ENCODE measurements around the gene NRP1. TPM values are rescaled to one million over a fixed set of nuclear protein-coding genes. Genes with fewer than 3 reads are reported as not detected.

Gene NRP1
- polyA plus RNA-seq, 1 of the 3 experiments (the other 2 are of a cell fraction) = 129 TPM

- CTCF ChIA-PET = no interaction called here
- H3K4me2 ChIP-seq = no peak overlapping the region
Measured at GRCh38 chr10:33179067-33179466, 155.4 kb downstream of the NRP1 start.

DNA sequence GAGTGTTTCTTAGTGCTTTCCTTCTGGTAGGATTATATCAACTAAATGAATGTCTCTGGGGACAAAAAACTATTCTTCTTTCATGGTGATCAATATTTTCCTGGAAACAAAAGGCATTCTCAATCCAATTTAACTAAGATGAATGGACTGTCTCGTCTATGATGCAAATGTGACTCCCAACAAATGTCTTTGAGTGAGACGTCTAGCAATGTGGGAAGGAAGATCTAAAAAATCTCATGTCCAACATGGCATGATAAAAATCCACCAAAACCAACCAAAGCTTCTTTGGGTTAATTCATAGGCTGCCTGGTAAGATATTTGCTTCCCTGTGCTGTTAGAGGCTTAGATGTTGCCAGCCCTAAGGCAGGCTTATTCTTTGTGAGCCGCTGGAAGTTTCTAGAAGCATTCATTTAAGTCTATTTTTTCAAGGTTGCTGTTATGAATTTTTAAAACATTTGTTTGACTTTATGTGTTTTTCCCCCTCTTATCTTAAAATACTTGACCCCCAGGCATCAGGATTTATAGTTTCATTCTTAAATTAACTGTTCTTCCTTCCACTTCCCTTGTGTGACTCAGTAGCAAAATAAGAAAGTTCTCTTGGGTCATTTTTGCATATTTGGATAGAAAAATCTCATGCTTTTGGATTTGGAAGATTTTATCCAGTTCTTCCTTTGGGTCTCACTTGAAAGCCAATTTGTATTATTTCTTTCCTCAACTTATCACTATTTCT is 156.3 kb downstream of the NRP1 start:
- Histone ChIP-seq H3F3A (replicated peaks; ENCODE audit: insufficient read depth) (peaks cover 38% of the 10 kb centered on the region), H3K4me1 (ENCODE audit: control insufficient read depth in 1 of 2, insufficient read depth in 2 of 2, low read depth in 1 of 2, low read length in 1 of 2) (peaks cover 2 to 33% of the 10 kb centered on the region in 2 experiments; a peak in 3 of 4 replicates), H2AFZ (ENCODE audit: low read depth) (no peak overlapping the region), H3K27me3 (ENCODE audit: insufficient read depth) (no peaks in the 10 kb centered on the region), H3K4me2 (no peak overlapping the region), H3K9me2 (no peaks in the 10 kb centered on the region), H3K4me3 (ENCODE audit: low read depth in 2 of 2, low read length in 1 of 2) (no peak overlapping the region), H3K36me3 (replicated peaks in 1 of 2; ENCODE audit: control insufficient read depth in 1 of 2, insufficient read depth in 2 of 2, low read length in 1 of 2) (peaks cover 30 to 61% of the 10 kb centered on the region in 2 experiments), H3K27ac (ENCODE audit: low read depth in 2 of 2, low read length in 1 of 2) (peak overlapping the region in 1 of 2 experiments; percentile 41; a peak in 2 of 4 replicates), H4K20me1 (ENCODE audit: insufficient read depth) (no peaks in the 10 kb centered on the region), H3K79me2 (ENCODE audit: insufficient read depth) (no peaks in the 10 kb centered on the region), H3K9ac (no peak overlapping the region), H3K9me3 (no peaks in the 10 kb centered on the region)
- no peak for TF ChIP-seq EP300 (IDR thresholded peaks at IDR 0.05; ENCODE audit: borderline replicate concordance in 1 of 2, low read depth in 1 of 2, low read length in 1 of 2)
- no peak for TF ChIP-seq JUND (IDR thresholded peaks at IDR 0.05)
- TF ChIP-seq, protein P1, sequence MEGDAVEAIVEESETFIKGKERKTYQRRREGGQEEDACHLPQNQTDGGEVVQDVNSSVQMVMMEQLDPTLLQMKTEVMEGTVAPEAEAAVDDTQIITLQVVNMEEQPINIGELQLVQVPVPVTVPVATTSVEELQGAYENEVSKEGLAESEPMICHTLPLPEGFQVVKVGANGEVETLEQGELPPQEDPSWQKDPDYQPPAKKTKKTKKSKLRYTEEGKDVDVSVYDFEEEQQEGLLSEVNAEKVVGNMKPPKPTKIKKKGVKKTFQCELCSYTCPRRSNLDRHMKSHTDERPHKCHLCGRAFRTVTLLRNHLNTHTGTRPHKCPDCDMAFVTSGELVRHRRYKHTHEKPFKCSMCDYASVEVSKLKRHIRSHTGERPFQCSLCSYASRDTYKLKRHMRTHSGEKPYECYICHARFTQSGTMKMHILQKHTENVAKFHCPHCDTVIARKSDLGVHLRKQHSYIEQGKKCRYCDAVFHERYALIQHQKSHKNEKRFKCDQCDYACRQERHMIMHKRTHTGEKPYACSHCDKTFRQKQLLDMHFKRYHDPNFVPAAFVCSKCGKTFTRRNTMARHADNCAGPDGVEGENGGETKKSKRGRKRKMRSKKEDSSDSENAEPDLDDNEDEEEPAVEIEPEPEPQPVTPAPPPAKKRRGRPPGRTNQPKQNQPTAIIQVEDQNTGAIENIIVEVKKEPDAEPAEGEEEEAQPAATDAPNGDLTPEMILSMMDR (IDR thresholded peaks at IDR 0.05) = no peak
- no peak for TF ChIP-seq TAF1 (IDR thresholded peaks at IDR 0.05; ENCODE audit: borderline replicate concordance, low read depth, low read length)
- TF ChIP-seq RCOR1 (IDR thresholded peaks at IDR 0.05; ENCODE audit: low read length) = no peak
- TF ChIP-seq RAD21 (IDR thresholded peaks at IDR 0.05; ENCODE audit: low read length) = no peak
- TF ChIP-seq MXI1 (IDR thresholded peaks at IDR 0.05; ENCODE audit: low read depth, low read length) = no peak
- TF ChIP-seq, protein P2, sequence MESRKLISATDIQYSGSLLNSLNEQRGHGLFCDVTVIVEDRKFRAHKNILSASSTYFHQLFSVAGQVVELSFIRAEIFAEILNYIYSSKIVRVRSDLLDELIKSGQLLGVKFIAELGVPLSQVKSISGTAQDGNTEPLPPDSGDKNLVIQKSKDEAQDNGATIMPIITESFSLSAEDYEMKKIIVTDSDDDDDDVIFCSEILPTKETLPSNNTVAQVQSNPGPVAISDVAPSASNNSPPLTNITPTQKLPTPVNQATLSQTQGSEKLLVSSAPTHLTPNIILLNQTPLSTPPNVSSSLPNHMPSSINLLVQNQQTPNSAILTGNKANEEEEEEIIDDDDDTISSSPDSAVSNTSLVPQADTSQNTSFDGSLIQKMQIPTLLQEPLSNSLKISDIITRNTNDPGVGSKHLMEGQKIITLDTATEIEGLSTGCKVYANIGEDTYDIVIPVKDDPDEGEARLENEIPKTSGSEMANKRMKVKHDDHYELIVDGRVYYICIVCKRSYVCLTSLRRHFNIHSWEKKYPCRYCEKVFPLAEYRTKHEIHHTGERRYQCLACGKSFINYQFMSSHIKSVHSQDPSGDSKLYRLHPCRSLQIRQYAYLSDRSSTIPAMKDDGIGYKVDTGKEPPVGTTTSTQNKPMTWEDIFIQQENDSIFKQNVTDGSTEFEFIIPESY (IDR thresholded peaks at IDR 0.05; ENCODE audit: borderline replicate concordance, low read depth) = no peak
- no peak for TF ChIP-seq MAX (IDR thresholded peaks at IDR 0.05; ENCODE audit: low read depth)
- no peak for TF ChIP-seq SMC3 (IDR thresholded peaks at IDR 0.05; ENCODE audit: low read depth, low read length)
- no peak for TF ChIP-seq RXRA (IDR thresholded peaks at IDR 0.05; ENCODE audit: borderline replicate concordance, low read depth)
- ChIA-PET CTCF (no interaction called here), POLR2A (no interaction called here)
- no peak for DNase-seq
- WGBS (ENCODE audit: low lambda C conversion rate) = 82% methylated on average over 3 of the region's 3 CpGs

More at GRCh38 chr10:33179067-33179466, 155.4 kb downstream of the NRP1 start:
- Histone ChIP-seq H3K4me3 (ENCODE audit: low read depth in 2 of 2, low read length in 1 of 2) (no peak overlapping the region), H3K9me3 (no peaks in the 10 kb centered on the region), H3K27ac (ENCODE audit: low read depth in 2 of 2, low read length in 1 of 2) (peak overlapping the region in 1 of 2 experiments; percentile 41; a peak in 2 of 4 replicates), H3K9me2 (no peaks in the 10 kb centered on the region), H3K79me2 (ENCODE audit: insufficient read depth) (no peaks in the 10 kb centered on the region), H3K9ac (no peak overlapping the region), H3K27me3 (ENCODE audit: insufficient read depth) (no peaks in the 10 kb centered on the region), H3F3A (replicated peaks; ENCODE audit: insufficient read depth) (peaks cover 38% of the 10 kb centered on the region), H2AFZ (ENCODE audit: low read depth) (no peak overlapping the region), H3K4me1 (ENCODE audit: control insufficient read depth in 1 of 2, insufficient read depth in 2 of 2, low read depth in 1 of 2, low read length in 1 of 2) (peaks cover 2 to 33% of the 10 kb centered on the region in 2 experiments; a peak in 3 of 4 replicates), H4K20me1 (ENCODE audit: insufficient read depth) (no peaks in the 10 kb centered on the region), H3K36me3 (replicated peaks in 1 of 2; ENCODE audit: control insufficient read depth in 1 of 2, insufficient read depth in 2 of 2, low read length in 1 of 2) (peaks cover 30 to 62% of the 10 kb centered on the region in 2 experiments)
- 92% methylated on average over 8 of the region's 8 CpGs for WGBS (ENCODE audit: low lambda C conversion rate)
- DNase-seq = no peak
- POLR2A ChIA-PET = no interaction called here
- TF ChIP-seq FOSL2 (IDR thresholded peaks at IDR 0.05; ENCODE audit: borderline replicate concordance, low read depth) (no peak), FOXJ3 (CRISPR knock-in tag; IDR thresholded peaks at IDR 0.05) (no peak), RAD21 (IDR thresholded peaks at IDR 0.05; ENCODE audit: low read length) (no peak), GABPA (IDR thresholded peaks at IDR 0.05; ENCODE audit: low read depth) (no peak), MEF2A (IDR thresholded peaks at IDR 0.05; ENCODE audit: borderline replicate concordance, low read depth) (no peak), GATA2 (CRISPR knock-in tag; IDR thresholded peaks at IDR 0.05) (no peak), RXRA (IDR thresholded peaks at IDR 0.05; ENCODE audit: borderline replicate concordance, low read depth) (no peak), MXI1 (IDR thresholded peaks at IDR 0.05; ENCODE audit: low read depth, low read length) (no peak), JUND (IDR thresholded peaks at IDR 0.05) (no peak)

Measured in SK-N-SH (cell line).